GM23338 (cell line): Measurements from ENCODE around the gene NIPBL. TPM values are rescaled to one million over a fixed set of nuclear protein-coding genes. Genes with fewer than 3 reads are reported as not detected.

Experiments
- ATAC-seq: fragments of 200-7000 bp; cut with Tn5 transposase; 3 replicates; pipeline ENCODE4 v1.9.1; 2020
- DNase-seq: peaks from one replicate; pipeline ENCODE4 v3.0.0-alpha.2; 2015; ENCODE audit warnings: low spot score
- H2AFZ ChIP-seq: fragments of 200-600 bp; sonication (generic); 2 replicates; pipeline ENCODE4 v1.8.0; 2016; ENCODE audit warnings: antibody characterized with exemption, mild to moderate bottlenecking, moderate library complexity
- H3F3A ChIP-seq: fragments of 200-600 bp; sonication (generic); replicated peaks from 2 replicates; pipeline ENCODE4 v1.8.0; 2017; ENCODE audit warnings: antibody characterized with exemption, mixed run types, low read depth
- H3K27ac ChIP-seq: fragments of 200-600 bp; sonication (generic); 2 replicates; pipeline ENCODE4 v1.6.1; 2016; ENCODE audit warnings: low read depth
- H3K27me3 ChIP-seq: fragments of 200-600 bp; sonication (generic); 2 replicates; pipeline ENCODE4 v1.8.0; 2016; ENCODE audit warnings: mild to moderate bottlenecking, mixed run types, moderate library complexity; ENCODE audit not compliant: insufficient read depth
- H3K36me3 ChIP-seq: fragments of 200-600 bp; sonication (generic); 2 replicates; pipeline ENCODE4 v1.8.0; 2016; ENCODE audit warnings: mild to moderate bottlenecking; ENCODE audit not compliant: insufficient read depth
- H3K4me1 ChIP-seq: fragments of 200-600 bp; sonication (generic); 2 replicates; pipeline ENCODE4 v1.8.0; 2016; ENCODE audit warnings: mild to moderate bottlenecking, moderate library complexity; ENCODE audit not compliant: insufficient read depth
- H3K4me2 ChIP-seq: fragments of 200-600 bp; sonication (generic); 2 replicates; pipeline ENCODE4 v1.7.1; 2017; ENCODE audit warnings: mixed run types
- H3K4me3 ChIP-seq: fragments of 200-600 bp; sonication (generic); 2 replicates; pipeline ENCODE4 v1.6.1; 2016; ENCODE audit warnings: mixed run types
- H3K79me2 ChIP-seq: fragments of 200-600 bp; sonication (generic); replicated peaks from 2 replicates; pipeline ENCODE4 v1.8.0; 2017; ENCODE audit warnings: mild to moderate bottlenecking; ENCODE audit not compliant: insufficient read depth
- H3K9me2 ChIP-seq: fragments of 200-600 bp; sonication (generic); 2 replicates; pipeline ENCODE4 v1.8.0; 2017; ENCODE audit not compliant: insufficient read depth
- H4K20me1 ChIP-seq: fragments of 200-600 bp; sonication (generic); replicated peaks from 2 replicates; pipeline ENCODE4 v1.8.0; 2017; ENCODE audit warnings: mild to moderate bottlenecking; ENCODE audit not compliant: insufficient read depth
- H3K27ac Mint-ChIP-seq: 2 replicates; pipeline ENCODE4 v1.8.0; 2020; ENCODE audit warnings: inconsistent platforms, mild to moderate bottlenecking, moderate library complexity, mixed read lengths
- H3K27me3 Mint-ChIP-seq: 3 replicates; pipeline ENCODE4 v1.8.0; 2022; ENCODE audit warnings: low read depth, mild to moderate bottlenecking, moderate library complexity, mixed read lengths, inconsistent platforms; ENCODE audit not compliant: insufficient read depth, poor library complexity
- H3K36me3 Mint-ChIP-seq: 3 replicates; pipeline ENCODE4 v1.8.0; 2021; ENCODE audit warnings: low read depth, mild to moderate bottlenecking, inconsistent platforms, moderate library complexity, mixed read lengths
- H3K4me1 Mint-ChIP-seq: 3 replicates; pipeline ENCODE4 v1.8.0; 2020; ENCODE audit warnings: mild to moderate bottlenecking, inconsistent platforms, mixed read lengths
- H3K4me3 Mint-ChIP-seq: 3 replicates; pipeline ENCODE4 v1.8.0; 2021; ENCODE audit warnings: moderate library complexity, mild to moderate bottlenecking, inconsistent platforms, mixed read lengths
- H3K9me3 Mint-ChIP-seq: 3 replicates; pipeline ENCODE4 v1.8.0; 2020; ENCODE audit warnings: moderate library complexity, mild to moderate bottlenecking, inconsistent platforms, mixed read lengths
- CREB1 ChIP-seq: fragments of 250-450 bp; sonication (Bioruptor Pico); IDR thresholded peaks from 2 replicates; pipeline ENCODE4 v1.5.0; 2020; ENCODE audit warnings: low read depth, mild to moderate bottlenecking, moderate library complexity
- EZH2 ChIP-seq: fragments of 200-600 bp; sonication (generic); IDR thresholded peaks from one replicate; pipeline ENCODE4 v1.8.0; 2017; ENCODE audit warnings: antibody characterized with exemption, mild to moderate bottlenecking, low read depth; ENCODE audit not compliant: unreplicated experiment
- EZH2phosphoT487 ChIP-seq: fragments of 200-600 bp; sonication (generic); IDR thresholded peaks from one replicate; pipeline ENCODE4 v1.8.1; 2018; ENCODE audit warnings: antibody characterized with exemption; ENCODE audit not compliant: unreplicated experiment
- JUNB ChIP-seq: IDR thresholded peaks from one replicate; pipeline ENCODE4 v1.6.1; 2016; ENCODE audit warnings: antibody characterized with exemption; ENCODE audit not compliant: unreplicated experiment
- NANOG ChIP-seq: IDR thresholded peaks from 2 replicates; pipeline ENCODE4 v1.6.1; 2016; ENCODE audit warnings: antibody characterized with exemption, borderline replicate concordance
- POLR2AphosphoS5 ChIP-seq: IDR thresholded peaks from 2 replicates; pipeline ENCODE4 v1.6.1; 2016; ENCODE audit warnings: antibody characterized with exemption, low read depth
- REST ChIP-seq: IDR thresholded peaks from one replicate; pipeline ENCODE4 v1.6.1; 2018; ENCODE audit warnings: antibody characterized with exemption; ENCODE audit not compliant: unreplicated experiment
- STAT1 ChIP-seq: IDR thresholded peaks from one replicate; pipeline ENCODE4 v1.6.1; 2016; ENCODE audit warnings: antibody characterized with exemption; ENCODE audit not compliant: unreplicated experiment
- ZNF114 ChIP-seq: fragments of 250-450 bp; sonication (Bioruptor Pico); IDR thresholded peaks from 2 replicates; pipeline ENCODE4 v1.5.0; 2020; ENCODE audit warnings: mild to moderate bottlenecking, moderate library complexity
- ZNF331 ChIP-seq: fragments of 250-450 bp; sonication (Bioruptor Pico); IDR thresholded peaks from 2 replicates; pipeline ENCODE4 v1.5.0; 2020; ENCODE audit warnings: low read depth, mild to moderate bottlenecking, moderate library complexity
- ZNF462 ChIP-seq: fragments of 250-450 bp; sonication (Bioruptor Pico); IDR thresholded peaks from 2 replicates; pipeline ENCODE4 v1.5.0; 2020; ENCODE audit warnings: mild to moderate bottlenecking, moderate library complexity
- polyA plus RNA-seq: library from polyadenylated mRNA; unstranded; fragments of >200 nt; fragmentation: Nextera tagmentation; extraction: Ambion mirVana; gene quantifications from 2 replicates; pipeline ENCODE4 v1.2.1, GENCODE V29; 2016
- total RNA-seq: library from RNA; depleted of rRNA; stranded (reverse); fragments of >200 nt; shearing (Covaris generic); gene quantifications from 2 replicates; pipeline ENCODE4 v1.2.3, GENCODE V29; 2014

The NIPBL gene
- total and polyA plus RNA-seq, 2 experiments from 2014 or later, result 44.2 to 51.4 TPM

- peak overlapping the region; percentile 86 for H3K4me3 ChIP-seq
- ATAC-seq (no peak), DNase-seq (peak; percentile 10)
- H3K27me3 ChIP-seq, result no peaks in the 10 kb centered on the region
- peak overlapping the region; percentile 88 for H3K4me2 ChIP-seq
- TF ChIP-seq EZH2 (no peak), ZNF114 (CRISPR knock-in tag) (no peak), CREB1 (CRISPR knock-in tag) (no peak), STAT1 (no peak), ZNF462 (no peak), NANOG (no peak), POLR2AphosphoS5 (no peak), REST (no peak), ZNF331 (CRISPR knock-in tag) (no peak), JUNB (no peak), EZH2phosphoT487 (no peak)
- no peak overlapping the region for H3K27ac ChIP-seq
- Mint-ChIP-seq H3K9me3 (no peaks in the 10 kb centered on the region), H3K4me3 (peak overlapping the region; percentile 98), H3K27ac (no peak overlapping the region), H3K36me3 (no peaks in the 10 kb centered on the region), H3K27me3 (peaks cover 2% of the 10 kb centered on the region), H3K4me1 (peaks cover 18% of the 10 kb centered on the region; the same call in 2 of the 3 replicates)
- no peaks in the 10 kb centered on the region for H3F3A ChIP-seq
- H2AFZ ChIP-seq, result no peak overlapping the region
- H3K36me3 ChIP-seq, result no peaks in the 10 kb centered on the region
- H4K20me1 ChIP-seq, result peaks cover 17% of the 10 kb centered on the region
- no peaks in the 10 kb centered on the region for H3K9me2 ChIP-seq
- peaks cover 68% of the 10 kb centered on the region for H3K79me2 ChIP-seq
- H3K4me1 ChIP-seq, result peaks cover 18% of the 10 kb centered on the region
These were observed 2.1 kb upstream of the NIPBL start for GRCh38 chr5:36874465-36874864.
